ENCODE measurements around the gene SCGB1D4. TPM values are rescaled to one million over a fixed set of nuclear protein-coding genes. Genes with fewer than 3 reads are reported as not detected.
"Not testable (repeated sequence)": the region's sequence is repeated elsewhere in the genome, so short reads cannot be mapped to it uniquely, and the experiment has no call there.

The SCGB1D4 gene
- polyA plus RNA-seq, 1 donor from 2014 or later = not detected

GRCh38 chr11:62344210-62344609 lies 45.3 kb upstream of the SCGB1D4 start:
- Histone ChIP-seq H3K27ac (ENCODE audit: low read length) (no peak overlapping the region), H3K9me2 (ENCODE audit: insufficient read depth, low read length) (no peaks in the 10 kb centered on the region), H3K9ac (ENCODE audit: low read length) (no peak overlapping the region), H4K20me1 (ENCODE audit: insufficient read depth) (no peaks in the 10 kb centered on the region), H3K4me3 (ENCODE audit: low read length) (no peak overlapping the region), H3K27me3 (ENCODE audit: insufficient read depth, low read depth, low read length) (no peaks in the 10 kb centered on the region), H3K4me2 (ENCODE audit: low read length) (no peak overlapping the region), H3K79me2 (replicated peaks; ENCODE audit: insufficient read depth, low read length) (no peaks in the 10 kb centered on the region), H2AFZ (ENCODE audit: low read depth, low read length) (no peak overlapping the region), H3K9me3 (ENCODE audit: low read length) (no peaks in the 10 kb centered on the region), H3K36me3 (ENCODE audit: insufficient read depth, low read length) (peaks cover 6% of the 10 kb centered on the region), H3F3A (ENCODE audit: insufficient read depth, low read length, poor library complexity, severe bottlenecking) (no peaks in the 10 kb centered on the region)
- TF ChIP-seq REST (IDR thresholded peaks at IDR 0.05; ENCODE audit: borderline replicate concordance) (no peak), EZH2 (IDR thresholded peaks at IDR 0.05; ENCODE audit: borderline replicate concordance, insufficient read depth, low read length, poor library complexity, severe bottlenecking) (no peak), MXI1 (conservative IDR thresholded peaks at IDR 0.05; ENCODE audit: poor library complexity, severe bottlenecking) (no peak), TAF1 (IDR thresholded peaks at IDR 0.05; ENCODE audit: low read depth) (no peak), CTCF (IDR thresholded peaks at IDR 0.05; ENCODE audit: poor library complexity, severe bottlenecking) (no peak), EP300 (conservative IDR thresholded peaks at IDR 0.05; ENCODE audit: poor library complexity, severe bottlenecking) (no peak), POLR2AphosphoS5 (IDR thresholded peaks at IDR 0.05) (no peak), RAD21 (conservative IDR thresholded peaks at IDR 0.05) (no peak), SMC3 (conservative IDR thresholded peaks at IDR 0.05; ENCODE audit: poor library complexity) (no peak)

GRCh38 chr11:62343646-62344190 lies 44.8 kb upstream of the SCGB1D4 start:
- not testable (repeated sequence) for H3K4me3 ChIP-seq (ENCODE audit: low read length); H3K79me2 ChIP-seq (replicated peaks; ENCODE audit: insufficient read depth, low read length); H3K9me2 ChIP-seq (ENCODE audit: insufficient read depth, low read length); H3K4me2 ChIP-seq (ENCODE audit: low read length); H3K27me3 ChIP-seq (ENCODE audit: insufficient read depth, low read depth, low read length); H4K20me1 ChIP-seq (ENCODE audit: insufficient read depth); H3F3A ChIP-seq (ENCODE audit: insufficient read depth, low read length, poor library complexity, severe bottlenecking); H2AFZ ChIP-seq (ENCODE audit: low read depth, low read length); H3K9ac ChIP-seq (ENCODE audit: low read length); H3K9me3 ChIP-seq (ENCODE audit: low read length); H3K27ac ChIP-seq (ENCODE audit: low read length); H3K36me3 ChIP-seq (ENCODE audit: insufficient read depth, low read length)

GRCh38 chr11:62341588-62341987 lies 42.7 kb upstream of the SCGB1D4 start:
- H3K9ac ChIP-seq (ENCODE audit: low read length) = no peak overlapping the region
- H2AFZ ChIP-seq (ENCODE audit: low read depth, low read length) = no peak overlapping the region
- TF ChIP-seq REST (IDR thresholded peaks at IDR 0.05; ENCODE audit: borderline replicate concordance) (no peak), CTCF (IDR thresholded peaks at IDR 0.05; ENCODE audit: poor library complexity, severe bottlenecking) (no peak), RAD21 (conservative IDR thresholded peaks at IDR 0.05) (no peak), SMC3 (conservative IDR thresholded peaks at IDR 0.05; ENCODE audit: poor library complexity) (no peak), EZH2 (IDR thresholded peaks at IDR 0.05; ENCODE audit: borderline replicate concordance, insufficient read depth, low read length, poor library complexity, severe bottlenecking) (no peak), MXI1 (conservative IDR thresholded peaks at IDR 0.05; ENCODE audit: poor library complexity, severe bottlenecking) (no peak), TAF1 (IDR thresholded peaks at IDR 0.05; ENCODE audit: low read depth) (no peak), EP300 (conservative IDR thresholded peaks at IDR 0.05; ENCODE audit: poor library complexity, severe bottlenecking) (no peak), POLR2AphosphoS5 (IDR thresholded peaks at IDR 0.05) (no peak)
- no peaks in the 10 kb centered on the region for H3K79me2 ChIP-seq (replicated peaks; ENCODE audit: insufficient read depth, low read length)
- no peaks in the 10 kb centered on the region for H3K9me3 ChIP-seq (ENCODE audit: low read length)
- no peak overlapping the region for H3K4me3 ChIP-seq (ENCODE audit: low read length)
- H3K27ac ChIP-seq (ENCODE audit: low read length) = no peak overlapping the region
- H3K9me2 ChIP-seq (ENCODE audit: insufficient read depth, low read length) = no peaks in the 10 kb centered on the region
- H3K27me3 ChIP-seq (ENCODE audit: insufficient read depth, low read depth, low read length) = no peaks in the 10 kb centered on the region
- peaks cover 6% of the 10 kb centered on the region for H3K36me3 ChIP-seq (ENCODE audit: insufficient read depth, low read length)
- H3F3A ChIP-seq (ENCODE audit: insufficient read depth, low read length, poor library complexity, severe bottlenecking) = no peaks in the 10 kb centered on the region
- H4K20me1 ChIP-seq (ENCODE audit: insufficient read depth) = no peaks in the 10 kb centered on the region
- no peak overlapping the region for H3K4me2 ChIP-seq (ENCODE audit: low read length)

Measured in neural cell (in vitro differentiated cells).